G401 (cell line): Measurements from ENCODE around the gene FASLG. TPM values are rescaled to one million over a fixed set of nuclear protein-coding genes. Genes with fewer than 3 reads are reported as not detected.
"Not testable (repeated sequence)": the region's sequence is repeated elsewhere in the genome, so short reads cannot be mapped to it uniquely, and the experiment has no call there.

ENCODE experiments used
- DNase-seq: peaks from one replicate; pipeline ENCODE4 v3.0.0-alpha.2; 2015; ENCODE audit warnings: low spot score
- in situ Hi-C: cut with HindIII; loops from 2 replicates; pipeline ENCODE4 v1.10.0; 2016; ENCODE audit warnings: low sequenced_read_pairs, mixed read lengths
- total RNA-seq: library from RNA; depleted of rRNA; stranded (reverse); fragments of >200 nt; shearing (Covaris generic); gene quantifications from 2 replicates; pipeline ENCODE4 v1.2.3, GENCODE V29; 2014; rRNA removed

FASLG gene
- total RNA-seq = not detected in 2 replicates

GRCh38 chr1:172658871-172659453, at the start of gene FASLG:
FASLG (plus strand) TSS chr1:172659103; CDS start chr1:172659202, 99 bp downstream.
- in situ Hi-C loops = no loop called here
- DNase-seq = no peak

- in situ Hi-C loops = no loop called here
- DNase-seq = no peak
Measured at GRCh38 chr1:172609528-172609927, 49.4 kb upstream of the FASLG start.

GRCh38 chr1:172612478-172612877, 46.4 kb upstream of the FASLG start:
- in situ Hi-C loops = no loop called here
- no peak for DNase-seq

- no peak for DNase-seq
- in situ Hi-C loops = no loop called here
Measured at GRCh38 chr1:172613294-172613693, 45.6 kb upstream of the FASLG start.

GRCh38 chr1:172616195-172616594, 42.7 kb upstream of the FASLG start:
- DNase-seq = no peak
- in situ Hi-C loops = no loop called here

- in situ Hi-C loops = no loop called here
- DNase-seq = no peak
Measured at GRCh38 chr1:172616636-172617035, 42.3 kb upstream of the FASLG start.

- in situ Hi-C loops, DNase-seq: not testable (repeated sequence)
Measured at GRCh38 chr1:172620603-172621002, 38.3 kb upstream of the FASLG start.

GRCh38 chr1:172622541-172622940, 36.4 kb upstream of the FASLG start:
- in situ Hi-C loops = no loop called here
- DNase-seq = no peak

- in situ Hi-C loops = no loop called here
- DNase-seq = no peak
Measured at GRCh38 chr1:172623748-172624147, 35.2 kb upstream of the FASLG start.

- no peak for DNase-seq
- in situ Hi-C loops = no loop called here
Measured at GRCh38 chr1:172626845-172627244, 32.1 kb upstream of the FASLG start.

- in situ Hi-C loops = no loop called here
- no peak for DNase-seq
Measured at GRCh38 chr1:172627702-172628101, 31.2 kb upstream of the FASLG start.

GRCh38 chr1:172628401-172628800, 30.5 kb upstream of the FASLG start:
- DNase-seq = no peak
- in situ Hi-C loops = no loop called here

GRCh38 chr1:172629170-172629569, 29.7 kb upstream of the FASLG start:
- DNase-seq = no peak
- in situ Hi-C loops = no loop called here

GRCh38 chr1:172629638-172630037, 29.3 kb upstream of the FASLG start:
- in situ Hi-C loops = no loop called here
- no peak for DNase-seq

GRCh38 chr1:172630056-172630818, 28.7 kb upstream of the FASLG start:
- in situ Hi-C loops = no loop called here
- no peak for DNase-seq

- in situ Hi-C loops = no loop called here
- no peak for DNase-seq
Measured at GRCh38 chr1:172630868-172631267, 28.0 kb upstream of the FASLG start.

- no peak for DNase-seq
- in situ Hi-C loops = no loop called here
Measured at GRCh38 chr1:172637522-172637921, 21.4 kb upstream of the FASLG start.

GRCh38 chr1:172638249-172638648, 20.7 kb upstream of the FASLG start:
- in situ Hi-C loops = no loop called here
- no peak for DNase-seq

- in situ Hi-C loops = no loop called here
- DNase-seq = no peak
Measured at GRCh38 chr1:172638885-172639831, 19.7 kb upstream of the FASLG start.

- no peak for DNase-seq
- in situ Hi-C loops = no loop called here
Measured at GRCh38 chr1:172640111-172640510, 18.8 kb upstream of the FASLG start.
